HG02884 (cell line): ENCODE measurements around the gene NUDT3.
"Not testable (repeated sequence)": the region's sequence is repeated elsewhere in the genome, so short reads cannot be mapped to it uniquely, and the experiment has no call there.

Experiments
- ATAC-seq: cut with Tn5 transposase; IDR thresholded peaks from one replicate; pipeline ENCODE4 v1.9.1; 2021; ENCODE audit warnings: mild to moderate bottlenecking, moderate library complexity; ENCODE audit not compliant: unreplicated experiment

NUDT3 gene

DNA sequence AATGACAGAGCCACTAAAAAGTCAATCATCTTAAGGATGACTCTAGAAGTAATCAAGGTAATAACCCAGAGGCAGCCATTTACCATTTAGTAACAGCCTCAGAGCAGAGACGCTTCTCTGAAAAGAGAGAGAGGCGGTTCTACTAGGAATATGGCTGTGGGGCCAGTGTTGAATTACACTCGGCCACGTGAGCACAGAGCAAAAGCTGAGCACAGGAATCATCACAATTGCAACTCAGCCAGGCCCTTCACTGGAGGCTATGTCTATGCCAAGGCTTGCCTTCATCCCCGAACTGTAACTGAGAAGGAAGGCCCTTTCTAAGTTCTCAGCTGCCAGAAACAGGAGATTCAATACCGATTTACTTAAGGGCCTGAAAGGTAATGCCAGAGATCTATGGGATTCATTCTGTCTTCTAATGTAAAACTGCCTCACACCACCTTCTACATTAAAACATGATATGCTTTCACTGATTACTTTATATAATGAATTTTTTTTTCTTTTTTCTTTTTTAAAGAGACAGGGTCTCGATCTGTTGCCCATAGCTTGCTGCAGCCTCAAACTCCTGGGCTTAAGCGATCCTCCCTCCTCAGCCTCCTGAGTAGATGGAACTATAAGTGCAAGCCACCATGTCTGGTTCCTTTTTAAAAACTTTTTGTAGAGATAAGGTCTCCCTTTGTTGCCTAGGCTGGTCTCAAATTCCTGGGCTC lies 67.6 kb downstream of the NUDT3 start:
- ATAC-seq = no peak

DNA sequence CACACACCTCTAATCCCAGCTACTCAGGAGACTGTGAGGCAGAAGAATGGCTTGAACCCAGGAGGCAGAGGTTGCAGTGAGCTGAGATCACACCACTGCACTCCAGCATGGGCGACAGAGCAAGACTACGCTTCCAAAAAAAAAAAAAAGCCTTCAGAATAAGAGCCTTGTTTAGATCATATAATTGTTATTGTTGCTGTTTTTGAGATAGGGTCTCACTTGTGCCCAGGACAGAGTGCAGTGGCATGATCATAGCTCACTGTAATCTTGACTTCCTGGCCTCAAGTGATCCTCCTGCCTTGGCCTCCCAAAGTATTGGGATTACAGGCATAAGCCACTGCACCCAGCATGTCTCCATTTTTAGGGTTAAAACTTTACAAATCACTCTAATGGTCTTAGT lies 68.2 kb downstream of the NUDT3 start:
- not testable (repeated sequence) for ATAC-seq

DNA sequence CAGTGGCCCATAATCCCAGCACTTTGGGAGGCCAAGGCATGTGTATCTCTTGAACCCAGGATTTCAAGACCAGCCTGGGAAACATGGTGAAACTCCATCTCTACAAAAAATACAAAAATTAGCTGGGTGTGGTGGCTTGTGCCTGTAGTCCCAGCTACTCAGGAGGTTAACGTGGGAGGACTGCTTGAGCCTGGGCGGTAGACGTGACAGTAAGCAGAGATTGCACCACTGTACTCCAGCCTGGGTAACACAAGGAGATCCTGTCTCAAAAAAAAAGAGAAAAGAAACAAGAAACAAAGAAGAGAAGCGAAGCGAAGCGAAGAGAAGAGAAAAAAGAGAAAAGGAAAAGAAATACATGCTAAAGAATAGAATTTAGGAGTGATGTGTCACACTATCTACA lies 69.2 kb downstream of the NUDT3 start:
- no peak for ATAC-seq

DNA sequence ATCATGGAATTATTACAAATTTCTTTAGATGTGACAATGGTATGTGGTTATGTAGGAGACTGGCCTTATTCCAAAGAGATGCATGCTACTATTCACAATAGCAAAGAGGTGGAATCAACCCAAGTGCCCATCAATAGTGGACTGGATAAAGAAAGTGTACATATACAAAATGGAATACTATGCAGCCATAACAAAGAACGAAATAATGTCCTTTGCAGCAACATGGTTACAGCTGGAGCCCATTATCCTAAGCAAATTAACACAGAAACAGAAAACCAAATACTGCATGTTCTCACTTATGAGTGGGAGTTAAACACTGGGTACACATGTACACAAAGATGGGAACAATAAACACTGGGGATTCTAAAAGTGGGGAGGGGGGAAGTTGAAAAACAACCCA lies 69.7 kb downstream of the NUDT3 start:
- no peak for ATAC-seq

DNA sequence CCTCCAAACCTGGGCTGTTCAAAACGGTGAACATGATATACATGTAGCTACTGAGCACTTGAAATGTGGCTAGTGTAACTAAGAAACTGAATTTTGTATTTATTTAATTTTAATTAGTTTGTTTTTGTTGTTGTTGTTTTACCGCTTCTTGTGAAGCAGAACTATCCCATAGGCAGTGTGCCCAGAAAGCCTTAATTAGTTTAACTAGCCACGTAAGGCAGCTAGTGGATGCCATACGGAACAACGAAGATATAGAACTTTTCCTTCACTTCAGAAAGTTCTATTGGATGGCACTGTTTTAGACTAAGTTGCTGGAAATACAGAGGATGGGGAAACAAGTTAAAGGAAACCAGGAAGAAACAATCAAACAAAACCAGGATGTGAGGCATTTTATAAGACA lies 70.6 kb downstream of the NUDT3 start:
- no peak for ATAC-seq

DNA sequence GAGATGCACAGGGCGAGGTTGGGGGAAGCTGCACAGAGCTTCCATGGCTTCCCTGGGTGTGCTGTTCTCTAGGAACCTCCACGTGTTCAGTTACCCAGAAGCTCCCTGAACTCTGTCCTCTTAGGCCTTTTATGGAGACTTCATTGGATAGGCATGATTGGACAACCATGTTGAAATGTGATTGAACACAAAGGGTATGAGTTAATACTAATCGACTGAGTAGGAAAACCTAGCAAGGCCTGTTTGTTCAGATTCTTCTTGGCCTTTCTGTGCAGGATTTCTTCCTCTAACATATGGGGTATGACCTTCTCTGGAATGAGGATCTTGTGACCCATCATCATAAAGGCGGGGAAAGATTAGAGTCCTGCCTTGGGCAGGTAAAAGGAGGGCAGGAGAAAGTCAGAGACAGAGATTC lies 73.0 kb downstream of the NUDT3 start:
- no peak for ATAC-seq

DNA sequence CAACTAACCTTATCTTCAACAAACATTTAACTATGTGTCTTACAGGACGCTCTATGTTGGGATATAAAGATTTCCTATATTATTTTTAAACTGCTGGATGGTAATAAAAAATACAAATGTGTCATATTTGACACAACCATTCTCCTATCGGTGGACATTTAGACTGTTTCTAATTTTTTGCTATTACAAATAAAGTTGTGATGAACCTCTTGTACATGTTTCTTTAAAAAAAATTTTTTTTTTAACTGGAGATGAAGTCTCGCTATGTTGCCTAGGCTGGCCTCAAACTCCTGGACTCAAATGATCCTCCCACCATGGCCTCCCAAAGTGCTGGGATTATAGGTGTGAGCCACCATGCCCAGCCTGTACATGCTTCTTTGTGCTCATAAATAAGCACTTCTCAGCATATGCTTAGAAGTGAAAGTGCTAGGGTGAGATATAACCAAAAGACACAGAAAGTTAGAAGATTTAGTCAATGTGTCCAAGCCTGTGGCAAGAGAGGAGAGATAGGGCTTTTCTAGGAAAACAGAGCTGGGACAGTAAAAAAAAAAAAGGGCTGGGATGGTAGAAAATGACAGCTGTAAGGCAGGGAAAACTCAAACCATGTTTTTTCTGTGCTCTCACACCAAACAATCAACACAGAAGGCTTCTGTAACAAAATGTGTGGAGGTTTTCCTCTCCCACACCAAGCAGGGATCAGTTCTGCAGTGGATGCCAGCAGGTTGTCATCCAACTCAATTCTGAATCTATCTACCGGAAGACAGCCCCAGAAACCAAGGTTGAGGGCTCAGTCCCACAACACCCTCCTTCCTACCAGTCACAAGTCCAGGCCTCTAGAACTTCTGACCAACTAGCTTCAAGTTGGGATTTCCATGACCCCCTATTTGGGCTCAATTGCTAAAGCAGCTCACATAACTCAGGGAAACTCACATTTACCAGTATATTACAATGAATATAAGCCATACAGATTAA lies 73.7 kb downstream of the NUDT3 start:
- ATAC-seq = no peak

DNA sequence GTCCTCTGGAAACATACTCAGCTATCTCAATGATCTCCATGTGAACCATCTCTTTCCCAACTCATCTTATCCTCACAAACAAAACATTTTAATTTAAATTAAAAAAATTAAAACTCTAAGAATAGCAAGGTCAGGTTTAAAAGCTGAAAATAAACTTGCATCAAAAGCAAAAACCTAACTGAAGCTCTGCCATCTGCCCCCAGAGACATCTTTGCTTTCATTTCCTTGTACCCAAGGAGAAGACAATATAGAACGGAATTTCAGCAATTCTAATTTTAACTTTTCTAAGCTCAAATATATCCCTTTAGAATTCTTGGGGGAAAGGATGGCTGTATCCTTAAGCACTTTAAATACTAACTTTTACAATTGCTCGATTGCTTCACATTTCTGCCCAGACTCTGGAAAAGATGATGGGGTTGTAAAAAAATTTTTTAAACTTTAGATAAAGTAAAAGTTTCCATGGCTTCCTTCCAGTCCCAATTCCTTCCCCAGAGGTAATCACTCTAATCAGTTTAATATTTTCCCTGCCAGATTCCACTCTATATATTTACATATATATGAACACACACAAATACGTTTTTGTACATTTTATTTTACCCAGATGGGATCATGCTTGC lies 74.5 kb downstream of the NUDT3 start:
- ATAC-seq = no peak

DNA sequence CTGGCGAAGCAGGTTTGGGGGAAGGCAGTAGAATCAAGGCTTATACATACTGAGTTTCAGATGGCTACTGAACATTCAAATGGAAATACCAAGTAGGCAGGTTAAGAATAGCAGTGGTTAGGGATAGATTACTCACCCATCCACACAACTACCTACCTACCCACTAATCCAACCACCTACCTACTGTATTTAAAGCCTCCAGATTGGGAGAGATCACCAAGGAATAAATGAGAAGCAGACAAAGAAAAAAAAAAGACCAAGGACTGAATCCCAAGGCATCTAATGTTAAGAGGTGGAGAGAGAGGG lies 75.3 kb downstream of the NUDT3 start:
- no peak for ATAC-seq

DNA sequence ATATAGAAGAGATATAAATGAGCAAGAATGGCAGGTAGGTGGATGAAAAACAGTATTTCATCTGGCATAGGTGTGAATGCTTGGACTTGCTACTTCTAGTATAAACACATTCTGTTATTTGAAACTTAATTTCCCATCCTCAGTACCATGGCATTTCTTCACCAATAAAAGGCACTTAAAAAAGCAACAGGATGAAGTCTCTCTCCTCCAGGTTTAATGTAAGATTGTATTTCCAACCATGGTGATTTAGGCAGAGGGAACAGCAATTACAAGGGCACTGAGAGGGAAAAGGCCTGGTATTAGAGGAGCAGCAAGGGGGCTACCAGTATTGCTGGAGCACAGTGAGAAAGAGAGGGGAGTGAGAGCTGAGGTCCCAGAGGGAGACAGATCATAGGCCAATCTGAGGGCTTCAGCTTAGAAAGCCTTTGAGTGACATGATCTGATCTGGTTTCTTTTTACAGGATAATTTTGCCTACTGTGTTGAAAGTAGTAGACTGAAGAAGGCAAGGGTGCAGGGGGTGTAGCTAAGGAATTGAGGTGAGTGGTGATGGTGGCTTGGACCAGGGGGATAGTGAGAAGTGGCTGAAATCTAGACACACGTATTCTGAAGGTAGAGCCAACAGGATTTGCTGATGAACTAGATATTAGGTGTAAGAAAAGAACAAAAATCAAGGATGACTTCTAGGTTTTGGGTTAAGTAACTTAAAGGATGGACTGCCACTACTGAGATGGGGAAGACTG lies 75.9 kb downstream of the NUDT3 start:
- no peak for ATAC-seq

DNA sequence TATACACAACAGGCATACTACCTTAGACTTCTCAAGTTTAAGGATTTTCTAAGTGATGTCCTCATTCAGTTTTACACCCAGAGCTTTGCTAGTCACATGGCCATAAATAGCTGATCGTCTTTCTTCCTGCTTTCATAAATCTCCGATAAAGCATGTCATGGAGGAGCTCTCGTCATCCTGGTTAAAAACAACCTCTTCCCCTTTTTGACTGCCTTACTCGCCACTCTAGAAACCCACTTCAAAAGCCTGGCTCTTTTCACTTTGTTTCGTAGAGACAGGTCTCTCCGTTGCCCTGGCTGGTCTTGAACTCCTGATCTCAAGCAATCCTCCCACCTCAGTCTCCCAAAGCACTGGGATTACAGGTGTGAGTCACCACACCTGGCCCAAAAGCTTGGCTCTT lies 76.7 kb downstream of the NUDT3 start:
- no peak for ATAC-seq

DNA sequence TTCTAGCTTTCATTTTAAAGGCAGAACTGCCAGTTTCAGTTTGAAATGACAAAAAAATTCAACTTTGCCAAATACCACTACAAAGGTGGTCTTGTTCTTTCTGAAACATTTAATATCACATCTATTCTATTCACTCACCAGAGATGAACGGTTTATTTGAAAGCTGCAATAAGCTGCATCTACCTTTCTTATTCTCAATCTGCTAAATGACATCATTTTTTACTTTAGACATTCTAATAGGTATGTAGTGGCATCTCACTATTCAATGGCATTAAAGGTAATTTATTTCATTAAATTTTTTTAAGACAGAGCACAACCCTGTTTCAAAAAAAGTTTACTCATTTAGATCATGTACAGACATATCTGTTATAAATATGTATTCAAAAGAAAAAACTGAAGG lies 77.2 kb downstream of the NUDT3 start:
- ATAC-seq = no peak

DNA sequence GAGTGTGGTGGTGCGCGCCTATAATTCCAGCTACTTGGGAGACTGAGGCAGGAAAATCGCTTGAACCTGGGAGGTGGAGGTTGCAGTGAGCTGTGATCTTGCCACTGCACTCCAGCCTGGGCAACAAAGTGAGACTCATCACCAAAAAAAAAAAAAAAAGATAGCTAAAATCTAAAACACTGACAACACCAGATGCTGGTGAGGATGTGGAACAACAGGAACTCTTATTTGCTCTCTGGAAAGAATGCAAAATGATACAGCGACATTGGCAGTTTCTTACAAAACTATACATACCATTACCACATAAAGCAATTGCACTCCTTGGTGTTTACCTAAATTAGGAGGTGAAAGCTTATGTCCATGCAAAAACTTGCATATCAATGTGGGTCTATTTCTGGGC lies 80.2 kb downstream of the NUDT3 start:
- ATAC-seq = no peak

DNA sequence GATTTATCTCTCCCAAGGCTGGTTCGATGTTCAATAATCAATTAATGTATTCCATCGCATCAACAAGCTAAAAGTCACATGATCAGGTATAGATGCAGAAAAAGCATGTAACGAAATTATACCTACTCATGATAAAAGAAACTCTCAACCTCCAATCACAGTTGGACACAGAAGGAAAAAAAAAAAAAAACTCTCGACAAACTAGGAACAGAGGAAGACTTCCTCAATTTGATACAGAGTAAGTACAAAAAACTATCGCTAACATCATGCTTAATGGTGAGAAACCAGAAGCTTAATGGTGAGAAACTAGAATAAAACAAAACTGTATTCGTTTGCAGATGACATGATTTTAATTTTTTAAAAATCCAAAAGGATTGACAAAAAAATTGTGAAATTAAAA lies 81.7 kb downstream of the NUDT3 start:
- no peak for ATAC-seq

DNA sequence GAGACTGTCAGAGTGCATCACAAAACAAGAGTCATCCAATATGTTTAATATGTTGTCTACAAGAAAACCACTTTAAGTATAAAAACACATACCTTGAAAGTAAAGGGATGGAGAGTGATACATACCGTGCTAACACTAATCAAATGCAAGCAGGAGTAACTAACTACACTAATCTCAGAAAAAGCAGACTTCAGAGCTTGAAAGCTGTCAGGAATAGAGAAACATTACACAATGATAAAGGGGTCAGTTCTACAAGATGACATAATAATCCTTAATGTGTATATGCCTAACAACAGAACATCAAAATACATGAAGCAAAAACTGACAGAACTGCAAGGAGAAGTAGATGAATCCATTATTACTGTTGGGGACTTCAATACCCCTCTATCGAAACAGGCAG lies 84.0 kb downstream of the NUDT3 start:
- ATAC-seq = no peak

DNA sequence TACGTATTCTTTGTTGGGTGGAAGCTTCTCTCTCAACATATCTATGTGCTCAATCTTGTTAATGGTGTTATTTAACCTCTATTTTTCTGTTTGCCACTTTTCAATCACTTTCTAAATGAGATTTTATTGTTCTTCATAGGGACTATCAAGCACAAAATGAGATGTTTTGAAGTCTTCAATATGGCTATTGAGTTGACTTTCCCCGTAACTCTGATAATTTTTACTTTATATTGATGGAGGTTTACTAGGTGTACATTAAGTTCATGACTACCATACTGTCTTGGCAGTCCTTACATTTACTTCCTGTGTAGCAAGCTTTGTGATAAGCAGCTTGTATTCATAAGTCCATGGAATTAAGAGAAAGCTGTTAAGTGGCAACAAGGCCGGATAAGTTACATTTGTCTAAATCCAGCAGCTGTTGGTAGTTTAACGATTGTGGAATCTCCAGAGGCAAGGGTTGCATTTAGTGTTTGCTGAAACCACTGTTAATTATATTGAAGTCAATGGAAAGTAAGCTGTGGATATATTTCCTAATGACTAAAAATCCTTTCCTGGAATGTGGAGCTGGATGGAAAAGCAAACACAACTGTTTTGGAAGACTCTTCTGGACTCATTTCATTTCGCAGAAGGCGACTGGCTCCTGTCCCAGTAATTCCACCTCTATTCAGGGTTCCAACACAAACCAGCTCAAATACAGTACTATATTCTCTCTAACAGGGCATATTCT lies 86.3 kb downstream of the NUDT3 start:
- no peak for ATAC-seq

DNA sequence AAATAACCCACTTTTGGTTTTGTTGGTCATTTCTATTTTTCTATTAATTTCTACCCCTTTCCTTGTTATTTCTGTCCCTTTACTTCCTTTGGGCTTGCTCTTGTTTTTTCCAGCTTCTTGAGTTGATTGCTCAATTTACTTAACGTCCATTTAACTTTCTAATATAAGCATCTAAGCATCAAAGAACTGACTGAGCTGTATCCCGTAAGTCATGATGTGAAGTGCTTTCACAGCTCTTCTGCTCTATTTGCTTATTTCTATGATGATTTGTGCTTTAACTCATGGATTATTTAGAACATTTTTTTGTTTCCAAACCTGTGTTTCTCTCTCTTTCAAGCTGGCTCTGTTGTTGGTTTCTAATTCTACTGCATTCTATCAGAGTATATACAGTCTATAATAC lies 87.0 kb downstream of the NUDT3 start:
- ATAC-seq = no peak

DNA sequence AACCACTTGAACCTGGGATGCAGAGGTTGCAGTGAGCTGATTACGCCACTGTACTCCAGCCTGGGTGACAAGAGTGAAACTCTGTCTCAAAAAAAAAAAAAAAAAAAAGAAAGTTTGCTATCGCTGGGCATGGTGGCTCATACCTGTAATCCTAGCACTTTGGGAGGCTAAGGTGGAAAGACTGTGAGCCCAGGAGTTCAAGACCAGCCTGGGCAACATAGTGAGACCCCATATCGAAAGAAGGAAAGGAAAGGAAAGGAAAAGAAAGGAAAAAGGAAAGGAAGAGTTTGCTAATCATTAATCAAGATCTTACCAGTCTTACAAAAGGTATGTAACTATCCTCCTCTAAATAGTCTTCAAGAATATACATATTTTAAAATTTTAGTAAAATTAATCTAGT lies 88.3 kb downstream of the NUDT3 start:
- ATAC-seq = no peak

DNA sequence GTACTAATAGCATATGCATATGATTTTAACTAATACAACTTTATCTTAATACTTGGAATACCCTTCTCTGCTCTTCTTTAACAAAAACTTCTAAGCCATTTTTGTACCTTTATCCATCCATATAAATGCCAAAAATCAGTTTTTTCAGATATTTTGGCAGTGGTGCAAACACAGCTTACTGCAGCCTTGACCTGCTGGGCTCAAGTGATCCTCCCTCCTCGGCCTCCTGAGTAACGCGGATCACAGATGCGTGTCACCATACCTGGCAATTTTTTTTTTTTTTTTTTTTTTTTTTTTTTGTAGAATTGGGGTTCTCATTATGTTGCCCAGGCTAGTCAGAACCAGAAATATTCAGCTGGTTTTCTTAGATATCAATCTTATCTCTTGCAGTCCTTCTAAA lies 89.5 kb downstream of the NUDT3 start:
- no peak for ATAC-seq

DNA sequence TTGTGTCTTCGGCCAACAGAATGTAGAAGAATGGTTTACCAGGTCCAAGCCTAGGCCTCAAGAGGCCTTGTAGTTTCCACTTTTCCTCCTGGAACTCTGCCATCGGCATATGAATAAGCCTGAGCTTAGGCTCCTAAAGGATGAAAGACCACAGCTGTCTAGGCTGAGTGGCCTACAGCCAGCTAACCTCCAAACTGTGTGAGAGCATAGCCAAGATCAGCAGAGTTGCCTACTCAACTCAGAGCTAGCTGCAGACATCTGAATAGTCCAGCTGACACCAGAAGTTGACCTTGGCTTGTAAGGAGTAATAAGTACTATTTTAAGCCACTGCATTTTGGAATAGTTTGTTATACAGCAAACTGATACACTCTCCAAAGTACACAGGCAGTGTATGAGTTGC lies 91.1 kb downstream of the NUDT3 start:
- no peak for ATAC-seq

DNA sequence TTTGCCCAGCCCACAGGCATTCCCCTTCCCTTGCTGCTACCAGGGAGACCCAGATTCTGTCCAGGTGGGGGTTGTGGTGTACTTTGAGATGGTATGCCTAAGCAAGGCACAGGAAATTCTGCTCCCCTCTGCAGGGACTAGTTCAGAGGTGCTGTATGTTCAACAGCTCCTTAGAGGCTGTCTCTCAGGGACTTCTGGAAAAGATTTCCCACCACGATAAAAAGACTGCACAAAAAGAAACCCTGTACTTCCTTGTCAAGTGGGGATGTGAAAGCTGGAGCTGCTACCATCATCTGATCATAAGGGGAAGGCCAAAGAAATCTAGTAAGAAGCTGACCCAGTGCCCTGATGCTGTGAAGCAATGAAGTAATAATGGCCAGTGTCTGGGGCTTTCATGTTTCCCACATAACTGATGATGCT lies 92.1 kb downstream of the NUDT3 start:
- no peak for ATAC-seq
